NT2/D1 (cell line): Measurements from ENCODE around the gene C3orf49.

Experiments used
- DNase-seq: peaks from one replicate; pipeline ENCODE4 v3.0.0-alpha.2; 2011; ENCODE audit warnings: low read depth, low spot score
- H3K27me3 ChIP-seq: 2 replicates; pipeline ENCODE4 v1.6.0; 2011; ENCODE audit warnings: mild to moderate bottlenecking; ENCODE audit not compliant: insufficient read length, insufficient read depth
- H3K36me3 ChIP-seq: 2 replicates; pipeline ENCODE4 v1.6.1; 2011; ENCODE audit warnings: mild to moderate bottlenecking, low read length, mixed read lengths; ENCODE audit not compliant: insufficient read depth, insufficient read length
- H3K4me1 ChIP-seq: 2 replicates; pipeline ENCODE4 v1.5.1; 2011; ENCODE audit not compliant: insufficient read depth, insufficient read length
- H3K4me3 ChIP-seq: 2 replicates; pipeline ENCODE4 v1.5.1; 2011; ENCODE audit warnings: low read depth; ENCODE audit not compliant: insufficient read length
- H3K9ac ChIP-seq: 2 replicates; pipeline ENCODE4 v1.6.0; 2011; ENCODE audit warnings: low read depth; ENCODE audit not compliant: insufficient read length
- H3K9me3 ChIP-seq: 2 replicates; pipeline ENCODE4 v1.5.1; 2011; ENCODE audit warnings: mild to moderate bottlenecking, low read length; ENCODE audit not compliant: insufficient read depth
- SUZ12 ChIP-seq: IDR thresholded peaks from 2 replicates; pipeline ENCODE4 v1.6.1; 2011; ENCODE audit not compliant: insufficient read length, insufficient read depth; ENCODE audit errors: extremely low read depth
- YY1 ChIP-seq: IDR thresholded peaks from 2 replicates; pipeline ENCODE4 v1.6.1; 2011; ENCODE audit not compliant: insufficient read length, insufficient read depth
- ZNF274 ChIP-seq: IDR thresholded peaks from 2 replicates; pipeline ENCODE4 v1.6.1; 2011; ENCODE audit warnings: mild to moderate bottlenecking, low read depth, low read length

C3orf49 gene

DNA sequence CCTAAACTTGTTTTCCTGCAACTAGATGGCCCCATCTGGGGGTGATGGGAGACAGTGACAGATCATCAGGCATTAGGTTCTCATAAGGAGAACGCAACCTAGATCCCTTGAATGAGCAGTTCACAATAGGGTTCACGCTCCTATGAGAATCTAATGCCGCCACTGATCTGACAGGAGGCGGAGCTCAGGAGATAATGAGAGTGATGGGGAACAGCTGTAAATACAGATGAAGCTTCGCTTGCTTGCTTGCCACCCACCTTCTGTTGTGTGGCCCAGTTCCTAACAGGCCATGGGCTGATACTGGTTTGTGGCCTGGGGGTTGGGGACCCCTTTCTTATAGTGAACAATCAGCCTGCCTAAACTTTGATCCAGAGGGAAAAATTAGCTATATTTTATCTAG is 15.2 kb upstream of the C3orf49 start:
- H3K4me3 ChIP-seq: no peak overlapping the region
- no peak for DNase-seq
- H3K4me1 ChIP-seq: no peaks in the 10 kb centered on the region
- no peak for TF ChIP-seq ZNF274
- TF ChIP-seq YY1: no peak
- TF ChIP-seq SUZ12: no peak
- H3K9ac ChIP-seq: no peak overlapping the region
- H3K36me3 ChIP-seq: no peaks in the 10 kb centered on the region
- H3K9me3 ChIP-seq: peaks cover 12% of the 10 kb centered on the region; the same call in 1 of the 2 replicates
- H3K27me3 ChIP-seq: no peaks in the 10 kb centered on the region

DNA sequence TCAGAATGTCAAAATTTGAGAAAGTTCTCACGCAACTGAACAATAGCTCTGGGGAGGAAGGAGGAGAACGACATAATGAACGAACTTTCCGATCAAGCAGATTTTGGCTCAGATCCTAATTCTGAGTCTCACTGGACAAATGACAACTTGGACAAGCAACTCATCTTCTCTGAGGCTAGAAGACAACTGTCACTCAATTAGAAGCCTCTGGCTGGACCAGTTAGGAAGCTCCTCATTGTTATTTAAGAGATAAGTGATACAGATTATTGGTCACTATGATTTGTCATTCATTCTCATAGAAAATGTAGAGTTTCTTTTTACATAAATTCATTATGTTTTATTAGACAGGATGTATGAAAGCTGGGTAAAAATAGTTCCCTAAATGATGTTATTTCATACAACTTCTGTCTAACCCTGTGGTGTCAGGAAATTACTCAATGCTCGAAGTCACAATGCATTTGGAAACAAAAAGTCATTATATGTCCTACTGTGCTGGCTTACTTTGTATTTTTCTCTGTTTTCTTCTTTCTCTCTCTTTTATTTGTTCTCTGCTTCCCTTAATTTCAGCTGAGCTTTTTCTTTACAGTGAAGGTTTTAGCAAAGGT is 11.0 kb upstream of the C3orf49 start:
- Histone ChIP-seq H3K4me3 (no peak overlapping the region), H3K9ac (no peak overlapping the region), H3K36me3 (no peaks in the 10 kb centered on the region), H3K4me1 (no peaks in the 10 kb centered on the region), H3K27me3 (no peaks in the 10 kb centered on the region), H3K9me3 (peaks cover 12% of the 10 kb centered on the region; the same call in 1 of the 2 replicates)
- no peak for TF ChIP-seq YY1
- TF ChIP-seq SUZ12: no peak
- TF ChIP-seq ZNF274: no peak
- DNase-seq: no peak

DNA sequence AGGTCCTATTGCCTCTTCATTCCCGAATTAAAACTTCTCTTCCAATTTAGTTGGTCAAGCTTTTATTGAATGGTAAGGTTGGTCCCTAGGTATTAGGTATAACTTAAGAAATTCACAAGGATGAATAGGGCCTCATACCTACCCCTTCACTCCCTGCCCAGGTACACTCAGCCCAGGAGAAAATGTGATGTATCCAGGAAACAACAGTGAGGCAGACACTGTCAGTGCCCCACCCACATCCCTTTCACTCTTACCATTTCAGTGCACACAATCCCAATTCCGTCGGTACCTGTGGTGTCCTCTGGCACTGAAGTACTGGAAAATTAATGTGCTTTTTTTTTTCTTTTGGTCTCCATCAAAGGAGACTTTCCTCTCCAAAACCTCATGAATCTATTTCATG is 10.5 kb upstream of the C3orf49 start:
- H3K4me1 ChIP-seq: no peaks in the 10 kb centered on the region
- no peak for TF ChIP-seq YY1
- TF ChIP-seq ZNF274: no peak
- no peak for TF ChIP-seq SUZ12
- DNase-seq: no peak
- H3K9ac ChIP-seq: no peak overlapping the region
- H3K36me3 ChIP-seq: no peaks in the 10 kb centered on the region
- H3K9me3 ChIP-seq: peaks cover 12% of the 10 kb centered on the region; the same call in 1 of the 2 replicates
- no peak overlapping the region for H3K4me3 ChIP-seq
- H3K27me3 ChIP-seq: no peaks in the 10 kb centered on the region

DNA sequence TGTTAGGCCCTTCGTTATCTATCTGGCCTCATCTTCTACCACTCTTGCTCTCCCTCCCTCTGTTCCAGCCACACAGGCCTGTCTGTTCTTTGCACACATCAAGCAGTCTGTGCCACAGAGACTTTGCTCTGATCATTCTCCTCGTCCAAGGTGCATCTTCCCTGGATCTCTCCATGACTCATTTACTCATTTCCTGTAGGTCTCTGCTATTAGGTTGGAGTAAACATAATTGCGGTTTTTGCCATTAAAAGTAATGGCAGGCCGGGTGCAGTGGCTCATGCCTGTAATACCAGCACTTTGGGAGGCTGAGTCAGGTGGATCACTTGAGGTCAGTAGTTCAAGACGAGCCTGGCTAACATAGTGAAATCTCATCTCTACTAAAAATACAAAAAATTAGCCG is 9.5 kb upstream of the C3orf49 start:
- Histone ChIP-seq H3K4me1 (no peaks in the 10 kb centered on the region), H3K9me3 (peaks cover 12% of the 10 kb centered on the region; the same call in 1 of the 2 replicates), H3K9ac (no peak overlapping the region), H3K4me3 (no peak overlapping the region), H3K36me3 (no peaks in the 10 kb centered on the region), H3K27me3 (no peaks in the 10 kb centered on the region)
- DNase-seq: no peak
- no peak for TF ChIP-seq ZNF274
- no peak for TF ChIP-seq YY1

DNA sequence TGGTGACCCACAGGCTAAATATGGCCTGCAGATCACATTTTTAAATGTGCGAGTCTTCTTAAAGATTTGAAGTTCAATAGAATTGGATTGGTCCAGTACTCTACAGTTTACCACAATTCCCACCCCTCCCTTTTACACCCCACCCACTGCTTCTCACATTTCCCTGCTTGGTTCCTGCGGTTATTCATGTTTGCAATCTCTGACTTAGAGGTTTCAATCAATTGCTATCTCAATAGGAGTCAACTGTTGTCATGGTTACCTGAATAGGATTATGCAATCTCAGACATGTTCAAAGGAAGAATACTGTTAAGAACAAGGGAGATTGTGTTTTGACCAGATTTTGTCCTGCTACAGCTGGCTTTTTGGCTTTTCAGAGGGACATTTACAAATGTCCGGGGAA is 4.9 kb upstream of the C3orf49 start:
- Histone ChIP-seq H3K36me3 (no peaks in the 10 kb centered on the region), H3K4me1 (no peaks in the 10 kb centered on the region), H3K9ac (no peak overlapping the region), H3K4me3 (no peak overlapping the region), H3K27me3 (no peaks in the 10 kb centered on the region), H3K9me3 (no peaks in the 10 kb centered on the region)
- TF ChIP-seq SUZ12 (no peak), YY1 (no peak), ZNF274 (no peak)
- DNase-seq: peak; percentile 18

DNA sequence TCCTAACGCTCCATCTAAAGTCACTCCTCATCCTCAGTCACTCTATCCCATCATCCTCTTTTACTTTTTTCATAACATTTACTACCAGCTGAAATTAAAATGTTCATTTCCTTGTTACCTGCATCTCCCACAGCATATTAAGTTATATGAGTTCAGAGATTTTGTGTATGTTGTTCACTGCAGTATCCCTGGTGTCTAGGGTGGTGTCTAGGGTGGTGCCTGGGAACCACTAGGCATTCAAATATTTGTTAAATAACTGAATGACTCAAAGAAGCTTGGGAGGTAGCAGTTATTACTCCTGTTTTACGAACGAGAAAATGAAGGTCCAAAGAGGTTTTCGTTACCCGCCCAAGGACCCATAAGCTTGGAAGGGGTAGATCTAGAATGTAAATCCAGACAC is 1.9 kb upstream of the C3orf49 start:
- no peak for DNase-seq
- no peaks in the 10 kb centered on the region for H3K9me3 ChIP-seq
- no peaks in the 10 kb centered on the region for H3K36me3 ChIP-seq
- no peak overlapping the region for H3K4me3 ChIP-seq
- no peaks in the 10 kb centered on the region for H3K27me3 ChIP-seq
- no peaks in the 10 kb centered on the region for H3K4me1 ChIP-seq
- TF ChIP-seq ZNF274 (no peak), SUZ12 (no peak), YY1 (no peak)
- H3K9ac ChIP-seq: no peak overlapping the region

- Histone ChIP-seq H3K9ac (no peak overlapping the region), H3K27me3 (no peaks in the 10 kb centered on the region), H3K4me3 (no peak overlapping the region), H3K9me3 (no peaks in the 10 kb centered on the region), H3K36me3 (no peaks in the 10 kb centered on the region), H3K4me1 (no peaks in the 10 kb centered on the region)
- no peak for TF ChIP-seq ZNF274
- peak; percentile 46 for DNase-seq
These were observed 583 bp upstream of the C3orf49 start for GRCh38 chr3:63818282-63819150.
